ENCODE measurements around the gene PBX1.

The PBX1 gene

GRCh38 chr1:164564378-164564777 is 5.4 kb downstream of the PBX1 start:
- peaks cover 27% of the 10 kb centered on the region for H3K36me3 ChIP-seq (ENCODE audit: insufficient read depth, low read length)

GRCh38 chr1:164565357-164565756 is 6.4 kb downstream of the PBX1 start:
- Histone ChIP-seq H3K36me3 (ENCODE audit: insufficient read depth, low read length) (peaks cover 35% of the 10 kb centered on the region), H3K4me1 (ENCODE audit: insufficient read depth, low read length) (peaks cover 77% of the 10 kb centered on the region), H3K9me3 (ENCODE audit: insufficient read depth, low read depth, low read length) (no peaks in the 10 kb centered on the region), H3K27ac (ENCODE audit: low read depth, low read length) (peak overlapping the region; percentile 21; the same call in 1 of the 2 replicates), H3K4me3 (ENCODE audit: low read length) (peak overlapping the region; percentile 25), H3K27me3 (ENCODE audit: insufficient read depth, low read length) (no peaks in the 10 kb centered on the region), H3K9ac (ENCODE audit: low read depth, low read length) (no peak overlapping the region)
- WGBS = 31% methylated on average over 1 of the region's 2 CpGs

More at GRCh38 chr1:164564378-164564777, 5.4 kb downstream of the PBX1 start:
- 75% methylated on average over 3 of the region's 3 CpGs for WGBS
- Histone ChIP-seq H3K4me1 (ENCODE audit: insufficient read depth, low read length) (peaks cover 77% of the 10 kb centered on the region), H3K4me3 (ENCODE audit: low read length) (peak overlapping the region; percentile 94), H3K27ac (ENCODE audit: low read depth, low read length) (no peak overlapping the region), H3K9ac (ENCODE audit: low read depth, low read length) (no peak overlapping the region), H3K27me3 (ENCODE audit: insufficient read depth, low read length) (no peaks in the 10 kb centered on the region), H3K9me3 (ENCODE audit: insufficient read depth, low read depth, low read length) (no peaks in the 10 kb centered on the region)

DNA sequence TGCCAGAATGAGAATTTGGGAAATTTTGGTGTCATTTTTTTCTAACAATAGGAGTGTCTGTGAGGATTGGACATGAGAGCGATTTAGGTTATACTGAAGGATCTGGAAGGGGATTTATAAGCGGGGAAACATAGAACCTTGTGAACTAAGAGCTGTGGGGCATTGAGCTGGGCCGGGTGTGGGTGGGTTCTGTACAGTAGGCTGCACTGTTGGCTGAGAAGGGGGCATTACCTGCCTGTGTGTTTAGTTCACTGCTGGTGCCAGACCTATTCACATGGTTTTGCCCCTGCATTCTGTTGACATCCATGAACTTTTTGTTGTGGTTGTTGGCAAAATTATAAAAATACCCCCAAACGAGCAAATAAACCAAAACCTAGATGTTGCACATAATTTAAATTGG is 8.8 kb downstream of the PBX1 start:
- peaks cover 11% of the 10 kb centered on the region; the same call in 1 of the 2 replicates for H3K9me3 ChIP-seq (ENCODE audit: insufficient read depth, low read depth, low read length)
- peaks cover 73% of the 10 kb centered on the region for H3K4me1 ChIP-seq (ENCODE audit: insufficient read depth, low read length)
- no peak overlapping the region for H3K9ac ChIP-seq (ENCODE audit: low read depth, low read length)
- no peak overlapping the region for H3K4me3 ChIP-seq (ENCODE audit: low read length)
- peaks cover 41% of the 10 kb centered on the region for H3K36me3 ChIP-seq (ENCODE audit: insufficient read depth, low read length)
- no peak overlapping the region for H3K27ac ChIP-seq (ENCODE audit: low read depth, low read length)
- no peaks in the 10 kb centered on the region for H3K27me3 ChIP-seq (ENCODE audit: insufficient read depth, low read length)
- 82% methylated on average over 3 of the region's 4 CpGs for WGBS

GRCh38 chr1:164569241-164569640 is 10.3 kb downstream of the PBX1 start:
- Histone ChIP-seq H3K4me3 (ENCODE audit: low read length) (no peak overlapping the region), H3K27me3 (ENCODE audit: insufficient read depth, low read length) (no peaks in the 10 kb centered on the region), H3K4me1 (ENCODE audit: insufficient read depth, low read length) (peaks cover 65% of the 10 kb centered on the region), H3K9me3 (ENCODE audit: insufficient read depth, low read depth, low read length) (peaks cover 11% of the 10 kb centered on the region; the same call in 1 of the 2 replicates), H3K9ac (ENCODE audit: low read depth, low read length) (no peak overlapping the region), H3K36me3 (ENCODE audit: insufficient read depth, low read length) (peaks cover 39% of the 10 kb centered on the region), H3K27ac (ENCODE audit: low read depth, low read length) (no peak overlapping the region)
- 95% methylated on average over 2 of the region's 2 CpGs for WGBS

- Histone ChIP-seq H3K9me3 (ENCODE audit: insufficient read depth, low read depth, low read length) (peaks cover 11% of the 10 kb centered on the region; the same call in 1 of the 2 replicates), H3K27me3 (ENCODE audit: insufficient read depth, low read length) (no peaks in the 10 kb centered on the region), H3K36me3 (ENCODE audit: insufficient read depth, low read length) (peaks cover 37% of the 10 kb centered on the region), H3K9ac (ENCODE audit: low read depth, low read length) (no peak overlapping the region), H3K27ac (ENCODE audit: low read depth, low read length) (no peak overlapping the region), H3K4me3 (ENCODE audit: low read length) (no peak overlapping the region), H3K4me1 (ENCODE audit: insufficient read depth, low read length) (peaks cover 62% of the 10 kb centered on the region)
- WGBS = 100% methylated on average over 2 of the region's 4 CpGs
These were observed 10.9 kb downstream of the PBX1 start for GRCh38 chr1:164569866-164570265.

- no peak overlapping the region for H3K27ac ChIP-seq (ENCODE audit: low read depth, low read length)
- WGBS = 95% methylated on average over 3 of the region's 3 CpGs
- peaks cover 37% of the 10 kb centered on the region for H3K36me3 ChIP-seq (ENCODE audit: insufficient read depth, low read length)
- H3K27me3 ChIP-seq (ENCODE audit: insufficient read depth, low read length) = no peaks in the 10 kb centered on the region
- peaks cover 11% of the 10 kb centered on the region; the same call in 1 of the 2 replicates for H3K9me3 ChIP-seq (ENCODE audit: insufficient read depth, low read depth, low read length)
- H3K4me1 ChIP-seq (ENCODE audit: insufficient read depth, low read length) = peaks cover 61% of the 10 kb centered on the region
- H3K4me3 ChIP-seq (ENCODE audit: low read length) = no peak overlapping the region
- no peak overlapping the region for H3K9ac ChIP-seq (ENCODE audit: low read depth, low read length)
These were observed 12.3 kb downstream of the PBX1 start for GRCh38 chr1:164571333-164571732.

GRCh38 chr1:164575356-164575886 is 16.4 kb downstream of the PBX1 start:
- WGBS = 7% methylated on average over 3 of the region's 5 CpGs
- H3K9ac ChIP-seq (ENCODE audit: low read depth, low read length) = no peak overlapping the region
- peaks cover 13% of the 10 kb centered on the region for H3K36me3 ChIP-seq (ENCODE audit: insufficient read depth, low read length)
- H3K27ac ChIP-seq (ENCODE audit: low read depth, low read length) = peak overlapping the region; percentile 71; the same call in 1 of the 2 replicates
- no peaks in the 10 kb centered on the region for H3K27me3 ChIP-seq (ENCODE audit: insufficient read depth, low read length)
- peak overlapping the region; percentile 38; the same call in 1 of the 2 replicates for H3K4me3 ChIP-seq (ENCODE audit: low read length)
- peaks cover 11% of the 10 kb centered on the region; the same call in 1 of the 2 replicates for H3K9me3 ChIP-seq (ENCODE audit: insufficient read depth, low read depth, low read length)
- H3K4me1 ChIP-seq (ENCODE audit: insufficient read depth, low read length) = peaks cover 68% of the 10 kb centered on the region

- H3K36me3 ChIP-seq (ENCODE audit: insufficient read depth, low read length) = peaks cover 8% of the 10 kb centered on the region; the same call in 1 of the 2 replicates
- 13% methylated on average over 66 of the region's 66 CpGs for WGBS
- peaks cover 68% of the 10 kb centered on the region for H3K4me1 ChIP-seq (ENCODE audit: insufficient read depth, low read length)
- H3K27ac ChIP-seq (ENCODE audit: low read depth, low read length) = peak overlapping the region; percentile 75; the same call in 1 of the 2 replicates
- no peaks in the 10 kb centered on the region for H3K27me3 ChIP-seq (ENCODE audit: insufficient read depth, low read length)
- peaks cover under 1% of the 10 kb centered on the region; the same call in 1 of the 2 replicates for H3K9me3 ChIP-seq (ENCODE audit: insufficient read depth, low read depth, low read length)
- peak overlapping the region; percentile 38 for H3K4me3 ChIP-seq (ENCODE audit: low read length)
- peak overlapping the region; percentile 39 for H3K9ac ChIP-seq (ENCODE audit: low read depth, low read length)
These were observed 17.6 kb downstream of the PBX1 start for GRCh38 chr1:164576291-164577271.

DNA sequence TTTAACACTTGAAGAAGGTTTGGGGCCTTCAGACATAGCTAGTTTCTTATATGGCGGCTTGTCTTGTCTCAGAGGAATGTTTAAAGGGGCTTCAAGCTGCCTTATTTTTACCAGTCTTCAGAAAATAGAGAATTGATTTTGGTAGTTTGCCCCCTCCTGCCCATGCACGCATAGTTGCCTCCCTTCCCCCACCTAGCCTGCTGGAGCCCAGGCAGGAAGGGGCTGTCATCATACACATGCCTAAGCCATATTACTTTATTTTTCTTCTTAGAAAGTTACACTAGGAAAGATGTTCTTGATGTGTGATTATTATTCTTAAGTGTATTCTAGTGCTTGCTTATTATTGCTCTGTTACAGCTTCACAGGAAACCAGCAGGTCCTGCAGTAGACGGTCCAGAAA is 18.3 kb downstream of the PBX1 start:
- Histone ChIP-seq H3K36me3 (ENCODE audit: insufficient read depth, low read length) (peaks cover 8% of the 10 kb centered on the region; the same call in 1 of the 2 replicates), H3K27ac (ENCODE audit: low read depth, low read length) (peak overlapping the region; percentile 75; the same call in 1 of the 2 replicates), H3K27me3 (ENCODE audit: insufficient read depth, low read length) (no peaks in the 10 kb centered on the region), H3K9me3 (ENCODE audit: insufficient read depth, low read depth, low read length) (no peaks in the 10 kb centered on the region), H3K4me1 (ENCODE audit: insufficient read depth, low read length) (peaks cover 71% of the 10 kb centered on the region), H3K9ac (ENCODE audit: low read depth, low read length) (peak overlapping the region; percentile 39; the same call in 1 of the 2 replicates), H3K4me3 (ENCODE audit: low read length) (peak overlapping the region; percentile 38; the same call in 1 of the 2 replicates)
- WGBS = 50% methylated on average over 3 of the region's 3 CpGs

DNA sequence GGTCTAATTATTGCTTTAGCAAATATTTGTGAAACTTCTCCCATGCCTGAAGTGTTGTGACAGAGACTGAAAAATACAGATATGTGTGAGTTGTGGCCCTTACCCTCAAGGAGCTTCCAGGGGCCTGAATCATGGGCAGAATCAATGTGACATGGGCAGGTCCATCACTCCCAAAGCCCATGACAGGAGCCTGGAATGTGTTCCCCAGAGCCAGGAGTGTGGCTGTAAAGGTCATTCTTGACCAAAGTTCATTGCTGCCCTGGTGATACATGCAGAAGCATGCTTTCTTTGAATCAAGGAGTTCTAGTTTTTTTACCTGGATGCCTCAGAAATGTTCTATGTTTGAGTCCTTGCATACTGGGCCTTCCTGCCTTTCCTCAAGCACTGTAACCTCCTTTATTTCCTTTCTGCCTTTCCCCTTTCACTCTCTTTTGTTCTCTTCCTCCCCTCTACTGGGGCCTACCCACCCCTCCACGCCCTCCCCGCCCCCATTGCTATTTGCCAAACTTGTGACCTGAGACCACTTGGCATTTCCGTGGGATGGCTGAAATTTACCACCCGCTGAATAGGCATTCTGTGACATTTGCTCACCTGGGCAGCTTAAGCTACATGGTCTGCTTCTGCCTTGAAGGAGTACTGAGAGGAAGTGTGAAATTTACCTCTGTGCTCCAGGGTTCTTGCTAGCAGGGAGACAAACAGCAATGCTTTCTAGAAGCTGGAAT is 19.7 kb downstream of the PBX1 start:
- Histone ChIP-seq H3K27ac (ENCODE audit: low read depth, low read length) (peak overlapping the region; percentile 78), H3K4me3 (ENCODE audit: low read length) (no peak overlapping the region), H3K27me3 (ENCODE audit: insufficient read depth, low read length) (no peaks in the 10 kb centered on the region), H3K9ac (ENCODE audit: low read depth, low read length) (no peak overlapping the region), H3K36me3 (ENCODE audit: insufficient read depth, low read length) (peaks cover 7% of the 10 kb centered on the region; the same call in 1 of the 2 replicates), H3K9me3 (ENCODE audit: insufficient read depth, low read depth, low read length) (no peaks in the 10 kb centered on the region), H3K4me1 (ENCODE audit: insufficient read depth, low read length) (peaks cover 76% of the 10 kb centered on the region)
- WGBS = 23% methylated on average over 4 of the region's 4 CpGs
